Measurements from ENCODE around the gene RBCK1. TPM values are rescaled to one million over a fixed set of nuclear protein-coding genes. Genes with fewer than 3 reads are reported as not detected.
"Not testable (repeated sequence)": the region's sequence is repeated elsewhere in the genome, so short reads cannot be mapped to it uniquely, and the experiment has no call there.

The RBCK1 gene
- total RNA-seq, 4 donors from 2014 or later = 57.9 to 86.3 (median 64.6) TPM

DNA sequence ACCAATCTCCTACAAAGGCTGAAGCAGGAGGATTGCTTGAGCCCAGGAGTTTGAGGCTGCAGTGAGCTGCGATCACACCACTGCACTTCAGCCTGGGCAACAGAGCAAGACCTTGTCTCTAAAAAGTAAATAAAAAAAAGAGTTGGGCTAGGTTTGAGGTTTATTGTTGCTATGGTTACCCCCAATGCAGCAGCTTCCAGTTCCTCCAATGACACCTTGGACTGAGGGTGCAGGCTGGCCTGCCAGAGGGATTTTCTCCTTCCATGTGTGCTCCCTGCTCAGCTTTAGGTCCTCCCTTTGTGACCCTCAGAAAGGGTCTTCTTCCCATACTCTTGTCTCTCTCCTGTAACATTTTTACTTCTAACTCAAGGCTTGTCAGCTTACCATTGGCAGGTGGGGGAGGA lies 64.8 kb downstream of the RBCK1 start:
- DNase-seq = no peak
- intact Hi-C loops (cut with DNase I; ENCODE audit: low total_unique reads) = no loop called here
- no peak overlapping the region for H3K4me3 ChIP-seq
- TF ChIP-seq, protein P1, sequence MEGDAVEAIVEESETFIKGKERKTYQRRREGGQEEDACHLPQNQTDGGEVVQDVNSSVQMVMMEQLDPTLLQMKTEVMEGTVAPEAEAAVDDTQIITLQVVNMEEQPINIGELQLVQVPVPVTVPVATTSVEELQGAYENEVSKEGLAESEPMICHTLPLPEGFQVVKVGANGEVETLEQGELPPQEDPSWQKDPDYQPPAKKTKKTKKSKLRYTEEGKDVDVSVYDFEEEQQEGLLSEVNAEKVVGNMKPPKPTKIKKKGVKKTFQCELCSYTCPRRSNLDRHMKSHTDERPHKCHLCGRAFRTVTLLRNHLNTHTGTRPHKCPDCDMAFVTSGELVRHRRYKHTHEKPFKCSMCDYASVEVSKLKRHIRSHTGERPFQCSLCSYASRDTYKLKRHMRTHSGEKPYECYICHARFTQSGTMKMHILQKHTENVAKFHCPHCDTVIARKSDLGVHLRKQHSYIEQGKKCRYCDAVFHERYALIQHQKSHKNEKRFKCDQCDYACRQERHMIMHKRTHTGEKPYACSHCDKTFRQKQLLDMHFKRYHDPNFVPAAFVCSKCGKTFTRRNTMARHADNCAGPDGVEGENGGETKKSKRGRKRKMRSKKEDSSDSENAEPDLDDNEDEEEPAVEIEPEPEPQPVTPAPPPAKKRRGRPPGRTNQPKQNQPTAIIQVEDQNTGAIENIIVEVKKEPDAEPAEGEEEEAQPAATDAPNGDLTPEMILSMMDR (IDR thresholded peaks at IDR 0.05) = no peak
- no peak for TF ChIP-seq POLR2A (IDR thresholded peaks at IDR 0.05)
- H3K9me3 ChIP-seq = no peaks in the 10 kb centered on the region
- no peaks in the 10 kb centered on the region for H3K36me3 ChIP-seq
- H3K27me3 ChIP-seq = no peaks in the 10 kb centered on the region
- H3K4me1 ChIP-seq = no peaks in the 10 kb centered on the region
- H3K27ac ChIP-seq = no peak overlapping the region

DNA sequence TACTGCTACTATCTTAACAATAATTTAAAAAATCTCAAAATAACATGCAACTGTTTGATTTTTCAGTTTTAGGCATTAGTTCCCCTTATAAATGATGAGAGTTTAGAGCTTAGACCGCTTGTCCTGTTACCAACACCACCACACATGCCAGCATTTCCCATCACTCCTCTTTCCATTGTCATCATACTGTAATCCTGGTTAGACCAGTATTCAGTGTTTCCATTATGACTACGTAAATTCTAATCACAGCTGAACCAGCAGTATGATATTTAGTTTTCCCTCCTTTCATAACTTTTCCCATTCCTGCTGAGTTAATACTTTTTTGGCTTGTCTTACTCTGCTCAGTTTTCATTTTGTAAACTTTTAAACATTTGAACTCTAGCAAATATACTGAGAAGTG lies 66.5 kb downstream of the RBCK1 start:
- TF ChIP-seq POLR2A (IDR thresholded peaks at IDR 0.05) = no peak
- TF ChIP-seq, protein P1 (IDR thresholded peaks at IDR 0.05) = no peak
- Histone ChIP-seq H3K27ac (no peak overlapping the region), H3K36me3 (no peaks in the 10 kb centered on the region), H3K4me3 (no peak overlapping the region), H3K9me3 (no peaks in the 10 kb centered on the region), H3K4me1 (no peaks in the 10 kb centered on the region), H3K27me3 (no peaks in the 10 kb centered on the region)
- intact Hi-C loops (cut with DNase I; ENCODE audit: low total_unique reads) = no loop called here
- no peak for DNase-seq

DNA sequence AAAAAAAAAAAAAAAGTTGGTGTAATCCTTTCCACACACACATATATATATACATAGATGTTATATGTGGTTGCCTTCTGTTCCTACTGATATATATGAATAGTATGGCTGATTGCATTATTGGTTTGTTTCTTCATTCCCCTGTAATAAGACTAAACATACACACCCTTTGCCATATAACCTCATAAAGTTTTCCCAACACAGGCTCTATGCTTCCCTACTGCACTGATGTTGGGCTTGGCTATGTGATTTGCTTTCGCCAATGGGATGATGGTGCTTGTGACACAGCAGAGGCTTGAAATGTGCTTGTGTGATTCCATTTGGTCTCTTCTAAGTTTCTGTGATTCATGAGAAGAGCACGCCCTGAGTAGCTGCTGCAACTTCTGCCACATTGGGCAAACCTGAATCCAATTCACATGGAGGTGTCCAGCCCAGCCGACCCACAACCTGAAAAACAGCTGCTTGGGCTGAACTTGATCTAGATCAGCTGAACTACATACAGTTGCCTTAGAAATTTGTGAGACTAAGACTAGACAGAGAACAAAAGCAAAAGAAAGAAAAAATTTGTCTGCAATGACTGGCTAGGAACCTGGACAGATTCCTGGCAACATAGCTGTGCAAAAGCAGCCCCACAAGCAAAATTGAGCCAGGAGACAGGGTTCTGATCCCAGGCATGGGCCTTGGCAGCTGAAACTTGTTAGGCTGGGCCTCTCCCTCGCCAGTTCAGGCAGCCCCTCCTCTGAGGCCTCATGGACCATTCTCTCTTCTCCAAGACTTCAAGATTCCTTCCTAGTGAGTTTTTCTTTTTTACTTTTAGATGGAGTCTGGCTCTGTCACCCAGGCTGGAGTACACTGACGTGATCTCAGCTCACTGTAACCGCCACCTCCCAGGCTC lies 67.6 kb downstream of the RBCK1 start:
- Histone ChIP-seq H3K4me3 (no peak overlapping the region), H3K27me3 (no peaks in the 10 kb centered on the region), H3K4me1 (no peaks in the 10 kb centered on the region), H3K27ac (no peak overlapping the region), H3K36me3 (no peaks in the 10 kb centered on the region), H3K9me3 (no peaks in the 10 kb centered on the region)
- DNase-seq = no peak
- intact Hi-C loops (cut with DNase I; ENCODE audit: low total_unique reads) = loop anchor here (5.0 kb wide), 1 partner anchor 123 kb away; no protein-coding TSS in a partner anchor
- TF ChIP-seq, protein P1 (IDR thresholded peaks at IDR 0.05) = no peak
- no peak for TF ChIP-seq POLR2A (IDR thresholded peaks at IDR 0.05)

DNA sequence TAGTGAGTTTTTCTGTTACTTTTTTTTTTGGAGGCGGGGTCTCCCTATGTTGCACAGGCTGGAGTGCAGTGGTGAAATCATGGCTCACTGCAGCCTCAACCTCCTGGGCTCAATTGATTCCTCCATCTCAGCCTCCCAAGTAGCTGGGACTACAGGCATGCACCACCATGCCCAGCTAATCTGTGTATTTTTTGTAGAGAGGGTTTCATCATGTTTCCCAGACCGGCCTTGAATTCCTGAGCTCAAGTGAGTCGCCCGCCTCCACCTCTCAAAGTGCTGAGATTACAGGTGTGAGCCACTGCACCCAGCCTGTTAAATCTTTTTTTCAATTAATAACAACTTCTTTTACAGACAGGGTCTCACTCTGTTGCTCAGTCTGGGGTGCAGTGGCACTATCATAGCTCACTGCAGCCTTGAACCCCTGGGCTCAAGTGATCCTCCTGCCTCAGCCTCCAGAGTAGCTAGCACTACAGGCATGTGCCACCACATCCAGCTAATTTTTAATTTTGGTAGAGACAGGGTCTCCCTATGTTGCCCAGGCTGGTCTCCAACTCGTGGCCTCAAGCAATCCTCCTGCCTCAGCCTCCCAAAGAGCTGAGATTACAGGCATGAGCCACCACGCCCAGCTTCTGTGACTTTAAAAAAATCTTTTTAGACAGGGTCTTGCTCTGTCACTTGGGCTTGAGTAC lies 68.6 kb downstream of the RBCK1 start:
- H3K4me1 ChIP-seq, H3K9me3 ChIP-seq, H3K4me3 ChIP-seq, H3K27ac ChIP-seq, H3K36me3 ChIP-seq, DNase-seq, H3K27me3 ChIP-seq: not testable (repeated sequence)
- intact Hi-C loops (cut with DNase I; ENCODE audit: low total_unique reads) = loop anchor here (5.0 kb wide), 1 partner anchor 124 kb away; no protein-coding TSS in a partner anchor

DNA sequence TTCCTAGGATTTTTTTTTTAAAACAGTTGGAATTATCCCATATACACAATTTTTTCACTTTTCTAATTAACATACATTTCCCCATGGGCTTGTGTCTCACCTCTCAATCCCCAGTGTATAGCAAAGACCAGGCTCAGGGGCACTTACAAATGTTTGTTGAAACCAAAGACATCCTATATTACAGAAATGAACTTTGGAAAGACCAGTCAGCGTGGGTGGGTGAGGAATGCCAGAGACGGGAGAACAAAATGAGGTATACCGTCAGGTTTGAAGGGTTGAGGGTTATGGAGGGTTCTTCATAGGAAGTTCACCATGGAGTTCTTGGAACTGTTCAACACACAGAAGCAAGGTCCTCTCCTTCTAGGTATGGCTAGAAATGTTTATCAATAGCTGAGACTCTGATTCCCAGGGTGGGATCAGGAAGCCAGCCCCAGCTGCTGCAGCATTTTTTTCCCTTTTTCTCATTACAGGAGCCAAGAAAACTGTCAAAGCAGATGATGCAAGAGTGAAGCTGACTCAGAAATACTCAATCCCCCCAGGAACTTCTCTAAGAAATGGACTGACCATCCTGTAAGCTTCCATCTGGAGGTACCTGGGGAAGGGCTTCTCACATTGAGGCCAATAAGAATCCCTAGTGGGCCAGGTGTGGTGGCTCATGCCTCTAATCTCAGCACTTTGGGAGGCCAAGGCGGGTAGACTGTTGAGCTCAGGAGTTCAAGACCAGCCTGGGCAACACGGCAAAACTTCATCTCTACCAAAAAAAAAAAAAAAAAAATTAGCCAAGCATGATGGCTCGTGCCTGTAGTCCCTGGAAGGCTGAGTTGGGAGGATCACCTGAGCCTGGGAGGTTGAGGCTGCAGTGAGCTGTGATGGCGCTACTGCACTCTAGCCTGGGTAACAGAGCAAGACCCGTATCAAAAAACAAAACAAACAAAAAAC lies 70.2 kb downstream of the RBCK1 start:
- H3K36me3 ChIP-seq = no peaks in the 10 kb centered on the region

More for the DNA sequence above, 70.2 kb downstream of the RBCK1 start:
- DNase-seq = no peak
- no peaks in the 10 kb centered on the region for H3K9me3 ChIP-seq
- intact Hi-C loops (cut with DNase I; ENCODE audit: low total_unique reads) = loop anchor here (5.0 kb wide), 1 partner anchor 126 kb away; no protein-coding TSS in a partner anchor
- no peaks in the 10 kb centered on the region for H3K4me1 ChIP-seq
- H3K4me3 ChIP-seq = no peak overlapping the region
- H3K27ac ChIP-seq = no peak overlapping the region
- TF ChIP-seq, protein P1 (IDR thresholded peaks at IDR 0.05) = no peak
- TF ChIP-seq POLR2A (IDR thresholded peaks at IDR 0.05) = no peak
- no peaks in the 10 kb centered on the region for H3K27me3 ChIP-seq
